HepG2 (cell line): ENCODE measurements around the gene GNG7. TPM values are rescaled to one million over a fixed set of nuclear protein-coding genes. Genes with fewer than 3 reads are reported as not detected.
A peak's percentile ranks its signal among the peaks of the same experiment; 100 is the strongest.

Source experiments
- BRD4 ChIP-seq: sonication (generic); formaldehyde crosslinking; IDR thresholded peaks from 2 replicates; pipeline ENCODE4 v1.4.0; 2020; ENCODE audit warnings: missing genetic modification reagents
- CTCF ChIP-seq: sonication (generic); formaldehyde crosslinking; IDR thresholded peaks from 2 replicates; pipeline ENCODE4 v1.5.0; 2020; ENCODE audit warnings: mild to moderate bottlenecking, missing genetic modification reagents, moderate library complexity
- HES4 ChIP-seq: sonication (generic); formaldehyde crosslinking; IDR thresholded peaks from 2 replicates; pipeline ENCODE4 v1.9.0; 2021; ENCODE audit warnings: mild to moderate bottlenecking, missing genetic modification reagents, borderline replicate concordance
- IRX3 ChIP-seq: sonication (generic); formaldehyde crosslinking; IDR thresholded peaks from 2 replicates; pipeline ENCODE4 v1.8.1; 2023; ENCODE audit warnings: mild to moderate bottlenecking, low read depth, missing genetic modification reagents, borderline replicate concordance
- MTF1 ChIP-seq: sonication (generic); formaldehyde crosslinking; IDR thresholded peaks from 2 replicates; pipeline ENCODE4 v1.5.0; 2020; ENCODE audit warnings: missing genetic modification reagents
- NCOA5 ChIP-seq: sonication (generic); formaldehyde crosslinking; IDR thresholded peaks from 2 replicates; pipeline ENCODE4 v1.4.0; 2020; ENCODE audit warnings: missing genetic modification reagents
- NFYC ChIP-seq: IDR thresholded peaks from 2 replicates; pipeline ENCODE4 v1.6.1; 2016; ENCODE audit warnings: missing genetic modification reagents, missing compliant biosample characterization
- PREB ChIP-seq: sonication (generic); formaldehyde crosslinking; IDR thresholded peaks from 2 replicates; pipeline ENCODE4 v1.4.0; 2020; ENCODE audit warnings: missing genetic modification reagents
- RAD51 ChIP-seq: fragments of 450-650 bp; IDR thresholded peaks from 2 replicates; pipeline ENCODE4 v1.6.1; 2016; ENCODE audit warnings: borderline replicate concordance
- RBAK ChIP-seq: sonication (generic); formaldehyde crosslinking; IDR thresholded peaks from 2 replicates; pipeline ENCODE4 v1.5.1; 2020; ENCODE audit warnings: mild to moderate bottlenecking, missing genetic modification reagents
- RFX1 ChIP-seq: fragments of 450-650 bp; IDR thresholded peaks from 2 replicates; pipeline ENCODE4 v1.6.1; 2017
- SP140L ChIP-seq: sonication (generic); formaldehyde crosslinking; IDR thresholded peaks from 2 replicates; pipeline ENCODE4 v1.4.0; 2020; ENCODE audit warnings: missing genetic modification reagents, borderline replicate concordance
- SRY ChIP-seq: sonication (generic); formaldehyde crosslinking; IDR thresholded peaks from 2 replicates; pipeline ENCODE4 v1.8.0; 2022; ENCODE audit warnings: mild to moderate bottlenecking, missing genetic modification reagents
- TAF15 ChIP-seq: fragments of 200-400 bp; formaldehyde crosslinking; IDR thresholded peaks from one replicate; pipeline ENCODE4 v1.6.1; 2018; ENCODE audit warnings: mild to moderate bottlenecking, low read depth, low read length; ENCODE audit not compliant: poor library complexity, severe bottlenecking
- ZBTB49 ChIP-seq: sonication (generic); formaldehyde crosslinking; IDR thresholded peaks from 2 replicates; pipeline ENCODE4 v1.4.0; 2020; ENCODE audit warnings: missing genetic modification reagents, borderline replicate concordance
- ZNF138 ChIP-seq: sonication (generic); formaldehyde crosslinking; IDR thresholded peaks from 2 replicates; pipeline ENCODE4 v1.5.0; 2020; ENCODE audit warnings: mild to moderate bottlenecking, low read depth, missing genetic modification reagents
- ZNF256 ChIP-seq: sonication (generic); formaldehyde crosslinking; conservative IDR thresholded peaks from 2 replicates; pipeline ENCODE4 v1.4.0; 2020; ENCODE audit warnings: missing genetic modification reagents
- ZNF354B ChIP-seq: sonication (generic); formaldehyde crosslinking; IDR thresholded peaks from 2 replicates; pipeline ENCODE4 v1.8.0; 2022; ENCODE audit warnings: mild to moderate bottlenecking, missing genetic modification reagents
- ZNF550 ChIP-seq: sonication (generic); formaldehyde crosslinking; IDR thresholded peaks from 2 replicates; pipeline ENCODE4 v1.4.0; 2020; ENCODE audit warnings: mild to moderate bottlenecking, missing genetic modification reagents, borderline replicate concordance
- ZNF777 ChIP-seq: sonication (generic); formaldehyde crosslinking; IDR thresholded peaks from 2 replicates; pipeline ENCODE4 v1.4.0; 2020; ENCODE audit warnings: missing genetic modification reagents
- ZNF891 ChIP-seq: sonication (generic); formaldehyde crosslinking; IDR thresholded peaks from 2 replicates; pipeline ENCODE4 v1.5.0; 2020; ENCODE audit warnings: mild to moderate bottlenecking, missing genetic modification reagents
- polyA plus RNA-seq, 8 experiments: library from polyadenylated mRNA; depleted of rRNA in 3 of 8; stranded (reverse) in 7 of 8; unstranded in 1 of 8; fragments of >200 nt; fragmentation: Illumina TruSeq in 4 of 8; extraction: Trizol in 4 of 8; gene quantifications; 2 replicates each; pipeline versions ENCODE4 v1.2.1 to v1.2.3, GENCODE V29; 2011 to 2016; ENCODE audit warnings: low read depth in 4 of 8, missing spikeins in 1 of 8, mixed read lengths in 1 of 8; ENCODE audit not compliant: insufficient read depth in 1 of 8
- total RNA-seq, 5 experiments: library from RNA; depleted of rRNA; stranded (reverse); fragments of >200 nt; fragmentation: Illumina TruSeq; extraction: Trizol; gene quantifications; 2 replicates each; pipeline ENCODE4 v1.2.3, GENCODE V29; 2016; ENCODE audit warnings: low read depth in 1 of 5
- TF ChIP-seq, protein P1 (sequence below): sonication (generic); formaldehyde crosslinking; IDR thresholded peaks from 2 replicates; pipeline ENCODE4 v1.5.1; 2020; ENCODE audit warnings: mild to moderate bottlenecking, moderate library complexity, missing genetic modification reagents
- TF ChIP-seq, protein P2 (sequence below): sonication (generic); formaldehyde crosslinking; IDR thresholded peaks from 2 replicates; pipeline ENCODE4 v1.8.0; 2022; ENCODE audit warnings: missing genetic modification reagents, mild to moderate bottlenecking, inconsistent platforms, borderline replicate concordance

The GNG7 gene
- total and polyA plus RNA-seq, 2 of the 13 experiments (the other 11 are each of a cell fraction or from before 2014, with no cell fraction given) = 1.4 to 3.3 TPM

GRCh38 chr19:2636897-2637683, 65.4 kb downstream of the GNG7 start (continued):
- TF ChIP-seq CTCF (CRISPR knock-in tag) (peak; percentile 94), NCOA5 (CRISPR knock-in tag) (no peak), RAD51 (no peak), HES4 (CRISPR knock-in tag) (no peak), ZBTB49 (CRISPR knock-in tag) (no peak), NFYC (CRISPR knock-in tag) (no peak), ZNF354B (CRISPR knock-in tag) (no peak), RFX1 (no peak), BRD4 (CRISPR knock-in tag) (no peak), MTF1 (CRISPR knock-in tag) (no peak), TAF15 (peak; percentile 24), RBAK (CRISPR knock-in tag) (no peak), ZNF777 (CRISPR knock-in tag) (no peak), SP140L (CRISPR knock-in tag) (no peak), ZNF891 (CRISPR knock-in tag) (no peak), ZNF256 (CRISPR knock-in tag) (no peak), ZNF138 (no peak), ZNF550 (no peak), SRY (CRISPR knock-in tag) (no peak), PREB (no peak), IRX3 (CRISPR knock-in tag) (no peak)
- TF ChIP-seq, protein P1, sequence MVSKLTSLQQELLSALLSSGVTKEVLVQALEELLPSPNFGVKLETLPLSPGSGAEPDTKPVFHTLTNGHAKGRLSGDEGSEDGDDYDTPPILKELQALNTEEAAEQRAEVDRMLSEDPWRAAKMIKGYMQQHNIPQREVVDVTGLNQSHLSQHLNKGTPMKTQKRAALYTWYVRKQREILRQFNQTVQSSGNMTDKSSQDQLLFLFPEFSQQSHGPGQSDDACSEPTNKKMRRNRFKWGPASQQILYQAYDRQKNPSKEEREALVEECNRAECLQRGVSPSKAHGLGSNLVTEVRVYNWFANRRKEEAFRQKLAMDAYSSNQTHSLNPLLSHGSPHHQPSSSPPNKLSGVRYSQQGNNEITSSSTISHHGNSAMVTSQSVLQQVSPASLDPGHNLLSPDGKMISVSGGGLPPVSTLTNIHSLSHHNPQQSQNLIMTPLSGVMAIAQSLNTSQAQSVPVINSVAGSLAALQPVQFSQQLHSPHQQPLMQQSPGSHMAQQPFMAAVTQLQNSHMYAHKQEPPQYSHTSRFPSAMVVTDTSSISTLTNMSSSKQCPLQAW (CRISPR knock-in tag) = no peak
- TF ChIP-seq, protein P2, sequence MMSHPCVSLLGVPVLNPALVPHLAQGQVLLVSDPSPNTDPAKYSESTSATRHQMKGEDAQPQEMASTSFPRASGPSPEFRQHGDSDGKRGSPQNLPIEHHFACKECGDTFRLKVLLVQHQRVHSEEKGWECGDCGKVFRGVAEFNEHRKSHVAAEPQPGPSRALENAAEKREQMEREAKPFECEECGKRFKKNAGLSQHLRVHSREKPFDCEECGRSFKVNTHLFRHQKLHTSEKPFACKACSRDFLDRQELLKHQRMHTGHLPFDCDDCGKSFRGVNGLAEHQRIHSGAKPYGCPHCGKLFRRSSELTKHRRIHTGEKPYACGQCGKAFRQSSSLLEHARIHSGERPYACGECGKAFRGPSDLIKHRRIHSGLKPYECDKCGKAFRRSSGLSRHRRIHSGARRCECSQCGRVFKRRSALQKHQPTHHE = no peak
